ENCODE measurements around the gene KLHL15. TPM values are rescaled to one million over a fixed set of nuclear protein-coding genes. Genes with fewer than 3 reads are reported as not detected.
"Not testable (repeated sequence)": the region's sequence is repeated elsewhere in the genome, so short reads cannot be mapped to it uniquely, and the experiment has no call there.

KLHL15 gene
- total and polyA plus RNA-seq, 7 experiments from 2014 or later = 2.1 to 20.9 (median 9.8) TPM

- H3K27ac Mint-ChIP-seq = no peak overlapping the region
- Histone ChIP-seq H3K27me3 (ENCODE audit: control insufficient read depth in 2 of 2, insufficient read depth in 2 of 2, low read length in 2 of 2) (no peaks in the 10 kb centered on the region), H3K4me3 (ENCODE audit: low read length) (no peak overlapping the region), H3K9me3 (ENCODE audit: control insufficient read depth in 2 of 3, low read length in 3 of 3) (no peaks in the 10 kb centered on the region), H3K27ac (ENCODE audit: low read depth, low read length) (no peak overlapping the region), H3K4me1 (ENCODE audit: control insufficient read depth in 2 of 2, insufficient read depth in 2 of 2, low read length in 2 of 2) (no peaks in the 10 kb centered on the region), H3K36me3 (ENCODE audit: control insufficient read depth in 2 of 3, insufficient read depth in 3 of 3, low read length in 3 of 3) (no peaks in the 10 kb centered on the region)
- ATAC-seq = no peak
- intact Hi-C loops (cut with micrococcal nuclease) = no loop called here
- H3K27me3 Mint-ChIP-seq = no peaks in the 10 kb centered on the region
- peaks cover 0 to 10% (median 4%) of the 10 kb centered on the region in 5 donors for H3K36me3 Mint-ChIP-seq
- ChIA-PET CTCF (no interaction called here), POLR2A (interaction anchor here (0.6 kb wide), 1 partner anchor 31 kb away, joined by 3 read pairs; no protein-coding TSS in a partner anchor)
- H3K4me3 Mint-ChIP-seq = no peak overlapping the region
- no peaks in the 10 kb centered on the region for H3K9me3 Mint-ChIP-seq
- no peak for DNase-seq
- peaks cover 0 to 6% (median 2%) of the 10 kb centered on the region in 7 donors for H3K4me1 Mint-ChIP-seq
These were observed 47.0 kb downstream of the KLHL15 start for GRCh38 chrX:23980011-23980441.

GRCh38 chrX:23978491-23978890 lies 48.5 kb downstream of the KLHL15 start:
- no peak for DNase-seq
- Mint-ChIP-seq H3K4me1 (peaks cover 0 to 6% (median 2%) of the 10 kb centered on the region in 7 donors), H3K4me3 (no peak overlapping the region), H3K27me3 (no peaks in the 10 kb centered on the region), H3K9me3 (no peaks in the 10 kb centered on the region), H3K27ac (no peak overlapping the region), H3K36me3 (peaks cover 0 to 10% (median 4%) of the 10 kb centered on the region in 5 donors)
- Histone ChIP-seq H3K27ac (ENCODE audit: low read depth, low read length) (no peak overlapping the region), H3K4me3 (ENCODE audit: low read length) (no peak overlapping the region), H3K4me1 (ENCODE audit: control insufficient read depth in 2 of 2, insufficient read depth in 2 of 2, low read length in 2 of 2) (no peaks in the 10 kb centered on the region), H3K9me3 (ENCODE audit: control insufficient read depth in 2 of 3, low read length in 3 of 3) (no peaks in the 10 kb centered on the region), H3K36me3 (ENCODE audit: control insufficient read depth in 2 of 3, insufficient read depth in 3 of 3, low read length in 3 of 3) (no peaks in the 10 kb centered on the region), H3K27me3 (ENCODE audit: control insufficient read depth in 2 of 2, insufficient read depth in 2 of 2, low read length in 2 of 2) (no peaks in the 10 kb centered on the region)
- ChIA-PET CTCF (interaction anchor here (0.7 kb wide), 1 partner anchor 35 kb away, joined by 3 read pairs; no protein-coding TSS in a partner anchor), POLR2A (no interaction called here)
- intact Hi-C loops (cut with micrococcal nuclease) = no loop called here
- no peak for ATAC-seq

- H3K36me3 Mint-ChIP-seq; H3K27ac Mint-ChIP-seq; H3K27me3 Mint-ChIP-seq; H3K4me1 Mint-ChIP-seq; DNase-seq; H3K9me3 ChIP-seq (ENCODE audit: control insufficient read depth in 2 of 3, low read length in 3 of 3); H3K36me3 ChIP-seq (ENCODE audit: control insufficient read depth in 2 of 3, insufficient read depth in 3 of 3, low read length in 3 of 3); H3K4me3 ChIP-seq (ENCODE audit: low read length); intact Hi-C loops (cut with micrococcal nuclease); ATAC-seq; H3K4me1 ChIP-seq (ENCODE audit: control insufficient read depth in 2 of 2, insufficient read depth in 2 of 2, low read length in 2 of 2); H3K9me3 Mint-ChIP-seq; H3K27ac ChIP-seq (ENCODE audit: low read depth, low read length); POLR2A ChIA-PET; CTCF ChIA-PET; H3K27me3 ChIP-seq (ENCODE audit: control insufficient read depth in 2 of 2, insufficient read depth in 2 of 2, low read length in 2 of 2); H3K4me3 Mint-ChIP-seq: not testable (repeated sequence)
These were observed 61.4 kb downstream of the KLHL15 start for GRCh38 chrX:23965630-23966029.

- intact Hi-C loops (cut with micrococcal nuclease) = no loop called here
- Mint-ChIP-seq H3K27me3 (no peaks in the 10 kb centered on the region), H3K36me3 (peaks cover 0 to 1% (median 0%) of the 10 kb centered on the region in 5 donors), H3K9me3 (peaks cover 0 to 5% (median 0%) of the 10 kb centered on the region in 11 donors), H3K4me1 (peaks cover 3 to 13% (median 11%) of the 10 kb centered on the region in 7 donors), H3K4me3 (no peak overlapping the region), H3K27ac (no peak overlapping the region)
- no peaks in the 10 kb centered on the region for H3K9me3 ChIP-seq (ENCODE audit: control insufficient read depth in 2 of 3, low read length in 3 of 3)
- ChIA-PET CTCF (no interaction called here), POLR2A (no interaction called here)
- no peaks in the 10 kb centered on the region for H3K27me3 ChIP-seq (ENCODE audit: control insufficient read depth in 2 of 2, insufficient read depth in 2 of 2, low read length in 2 of 2)
- DNase-seq (no peak), ATAC-seq (no peak)
- H3K36me3 ChIP-seq (ENCODE audit: control insufficient read depth in 2 of 3, insufficient read depth in 3 of 3, low read length in 3 of 3) = no peaks in the 10 kb centered on the region
- H3K4me1 ChIP-seq (ENCODE audit: control insufficient read depth in 2 of 2, insufficient read depth in 2 of 2, low read length in 2 of 2) = peaks cover 0 to 5% of the 10 kb centered on the region in 2 donors
- H3K4me3 ChIP-seq (ENCODE audit: low read length) = no peak overlapping the region
- no peak overlapping the region for H3K27ac ChIP-seq (ENCODE audit: low read depth, low read length)
These were observed 62.8 kb downstream of the KLHL15 start for GRCh38 chrX:23964191-23964590.

GRCh38 chrX:23959781-23960180 lies 67.2 kb downstream of the KLHL15 start:
- H3K4me3 Mint-ChIP-seq = peak overlapping the region in 9 of 10 donors; percentile 14 to 77 (median 44)
- peak overlapping the region; percentile 52 for H3K27ac ChIP-seq (ENCODE audit: low read depth, low read length)

DNA sequence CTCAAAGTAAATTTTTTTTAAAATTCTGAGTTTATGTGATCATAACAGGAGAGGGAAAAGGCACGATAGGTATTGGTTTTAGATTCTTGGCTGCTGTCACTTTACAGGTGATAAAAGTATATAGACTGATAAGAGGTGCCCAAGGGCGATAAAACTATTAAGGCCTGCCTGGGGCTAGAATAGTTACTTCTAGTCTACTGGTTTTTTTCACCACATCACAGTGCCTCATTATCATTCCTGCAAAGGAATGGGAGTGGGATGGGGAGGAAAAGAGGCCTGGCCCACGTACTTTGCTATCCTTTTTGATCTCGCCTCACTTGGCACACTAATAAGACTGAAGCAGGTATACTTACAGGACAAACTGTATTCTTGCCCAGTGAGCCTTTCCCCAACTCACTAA lies 72.6 kb downstream of the KLHL15 start:
- no peaks in the 10 kb centered on the region for H3K27me3 Mint-ChIP-seq
- no peaks in the 10 kb centered on the region for H3K36me3 Mint-ChIP-seq
- ATAC-seq = no peak
- ChIA-PET POLR2A (interaction anchor here (1.5 kb wide), 1 partner anchor 71 kb away, joined by 3 read pairs; no protein-coding TSS in a partner anchor), CTCF (interaction anchor here (1.3 kb wide), 1 partner anchor 30 kb away, joined by 6 read pairs; no protein-coding TSS in a partner anchor)
- H3K36me3 ChIP-seq (ENCODE audit: control insufficient read depth in 2 of 3, insufficient read depth in 3 of 3, low read length in 3 of 3) = no peaks in the 10 kb centered on the region
- peaks cover 7 to 59% (median 22%) of the 10 kb centered on the region in 7 donors for H3K4me1 Mint-ChIP-seq
- H3K27ac ChIP-seq (ENCODE audit: low read depth, low read length) = peak overlapping the region; percentile 80
- peak overlapping the region in 1 of 10 donors; percentile 89 for H3K4me3 Mint-ChIP-seq
- no peaks in the 10 kb centered on the region for H3K9me3 ChIP-seq (ENCODE audit: control insufficient read depth in 2 of 3, low read length in 3 of 3)
- H3K4me1 ChIP-seq (ENCODE audit: control insufficient read depth in 2 of 2, insufficient read depth in 2 of 2, low read length in 2 of 2) = peaks cover 0 to 12% of the 10 kb centered on the region in 2 donors
- no peak for DNase-seq
- peak overlapping the region in 8 of 9 donors; percentile 58 to 98 (median 90) for H3K27ac Mint-ChIP-seq
- no peak overlapping the region for H3K4me3 ChIP-seq (ENCODE audit: low read length)
- H3K27me3 ChIP-seq (ENCODE audit: control insufficient read depth in 2 of 2, insufficient read depth in 2 of 2, low read length in 2 of 2) = no peaks in the 10 kb centered on the region
- H3K9me3 Mint-ChIP-seq = no peaks in the 10 kb centered on the region
- intact Hi-C loops (cut with micrococcal nuclease) = loop anchor here in 1 of 2 donors (1.0 to 5.0 kb wide), 2 partner anchors 71 to 198 kb away; no protein-coding TSS in a partner anchor

More at GRCh38 chrX:23959781-23960180, 67.2 kb downstream of the KLHL15 start:
- Histone ChIP-seq H3K9me3 (ENCODE audit: control insufficient read depth in 2 of 3, low read length in 3 of 3) (no peaks in the 10 kb centered on the region), H3K27me3 (ENCODE audit: control insufficient read depth in 2 of 2, insufficient read depth in 2 of 2, low read length in 2 of 2) (no peaks in the 10 kb centered on the region), H3K4me3 (ENCODE audit: low read length) (no peak overlapping the region), H3K36me3 (ENCODE audit: control insufficient read depth in 2 of 3, insufficient read depth in 3 of 3, low read length in 3 of 3) (no peaks in the 10 kb centered on the region), H3K4me1 (ENCODE audit: control insufficient read depth in 2 of 2, insufficient read depth in 2 of 2, low read length in 2 of 2) (peaks cover 0 to 5% of the 10 kb centered on the region in 2 donors)
- Mint-ChIP-seq H3K27me3 (no peaks in the 10 kb centered on the region), H3K27ac (peak overlapping the region; percentile 70 to 96 (median 81)), H3K36me3 (peaks cover 0 to 1% (median 0%) of the 10 kb centered on the region in 5 donors), H3K9me3 (peaks cover 0 to 3% (median 0%) of the 10 kb centered on the region in 11 donors), H3K4me1 (peaks cover 7 to 31% (median 15%) of the 10 kb centered on the region in 7 donors)
- peak; percentile 87 for ATAC-seq
- ChIA-PET POLR2A (no interaction called here), CTCF (no interaction called here)
- peak in 8 of 9 donors; percentile 20 to 72 (median 49) for DNase-seq
- intact Hi-C loops (cut with micrococcal nuclease) = no loop called here

Data from naive thymus-derived CD4-positive, alpha-beta T cell (primary cell).